GM11168 (cell line): ENCODE results near the gene RCOR1.

Experiments used
- in situ Hi-C: fragments of 300-500 bp; cut with MboI; formaldehyde crosslinking; loops from one replicate; pipeline ENCODE4 v1.12.0; 2022; ENCODE audit warnings: low sequenced_read_pairs; ENCODE audit not compliant: unreplicated experiment

The RCOR1 gene

GRCh38 chr14:102666635-102667034, 74.2 kb downstream of the RCOR1 start:
- in situ Hi-C loops: no loop called here

GRCh38 chr14:102667703-102668102, 75.3 kb downstream of the RCOR1 start:
- in situ Hi-C loops: no loop called here

GRCh38 chr14:102668291-102668873, 75.9 kb downstream of the RCOR1 start:
- in situ Hi-C loops: no loop called here

- in situ Hi-C loops: no loop called here
Measured at GRCh38 chr14:102671410-102671809, 79.0 kb downstream of the RCOR1 start.

- in situ Hi-C loops: no loop called here
Measured at GRCh38 chr14:102672410-102672960, 80.0 kb downstream of the RCOR1 start.

GRCh38 chr14:102675396-102675795, 82.9 kb downstream of the RCOR1 start:
- in situ Hi-C loops: no loop called here

GRCh38 chr14:102678394-102678793, 85.9 kb downstream of the RCOR1 start:
- in situ Hi-C loops: no loop called here

- in situ Hi-C loops: no loop called here
Measured at GRCh38 chr14:102683399-102684297, 91.2 kb downstream of the RCOR1 start.

- in situ Hi-C loops: no loop called here
Measured at GRCh38 chr14:102684298-102684663, 91.8 kb downstream of the RCOR1 start.

- in situ Hi-C loops: no loop called here
Measured at GRCh38 chr14:102686196-102686801, 93.8 kb downstream of the RCOR1 start.

GRCh38 chr14:102688290-102688689, 95.8 kb downstream of the RCOR1 start:
- in situ Hi-C loops: no loop called here

GRCh38 chr14:102690509-102691286, 98.2 kb downstream of the RCOR1 start:
- in situ Hi-C loops: no loop called here

- in situ Hi-C loops: no loop called here
Measured at GRCh38 chr14:102691763-102692162, 99.3 kb downstream of the RCOR1 start.

GRCh38 chr14:102692334-102692733, 99.9 kb downstream of the RCOR1 start:
- in situ Hi-C loops: no loop called here

GRCh38 chr14:102693006-102693755, 100.7 kb downstream of the RCOR1 start:
- in situ Hi-C loops: no loop called here

- in situ Hi-C loops: loop anchor here (5.0 kb wide), 1 partner anchor 78 kb away; no protein-coding TSS in a partner anchor
Measured at GRCh38 chr14:102694530-102695166, 102.2 kb downstream of the RCOR1 start.

GRCh38 chr14:102695167-102695555, 102.7 kb downstream of the RCOR1 start:
- in situ Hi-C loops: loop anchor here (5.0 kb wide), 1 partner anchor 77 kb away; no protein-coding TSS in a partner anchor

- in situ Hi-C loops: loop anchor here (5.0 kb wide), 1 partner anchor 76 kb away; no protein-coding TSS in a partner anchor
Measured at GRCh38 chr14:102696332-102696731, 103.9 kb downstream of the RCOR1 start.
